DND-41 (cell line): ENCODE results near the gene PCMTD2.

ENCODE experiments used
- CTCF ChIP-seq: IDR thresholded peaks from 2 replicates; pipeline ENCODE4 v1.5.1; 2012; ENCODE audit warnings: borderline replicate concordance, low read length, moderate library complexity, mild to moderate bottlenecking; ENCODE audit not compliant: poor library complexity, severe bottlenecking; ENCODE audit errors: extremely low read depth
- EZH2 ChIP-seq: IDR thresholded peaks from 3 replicates; pipeline ENCODE4 v1.6.1; 2012; ENCODE audit warnings: borderline replicate concordance, low read depth, mild to moderate bottlenecking, moderate library complexity, low read length, inconsistent platforms; ENCODE audit not compliant: severe bottlenecking

DNA sequence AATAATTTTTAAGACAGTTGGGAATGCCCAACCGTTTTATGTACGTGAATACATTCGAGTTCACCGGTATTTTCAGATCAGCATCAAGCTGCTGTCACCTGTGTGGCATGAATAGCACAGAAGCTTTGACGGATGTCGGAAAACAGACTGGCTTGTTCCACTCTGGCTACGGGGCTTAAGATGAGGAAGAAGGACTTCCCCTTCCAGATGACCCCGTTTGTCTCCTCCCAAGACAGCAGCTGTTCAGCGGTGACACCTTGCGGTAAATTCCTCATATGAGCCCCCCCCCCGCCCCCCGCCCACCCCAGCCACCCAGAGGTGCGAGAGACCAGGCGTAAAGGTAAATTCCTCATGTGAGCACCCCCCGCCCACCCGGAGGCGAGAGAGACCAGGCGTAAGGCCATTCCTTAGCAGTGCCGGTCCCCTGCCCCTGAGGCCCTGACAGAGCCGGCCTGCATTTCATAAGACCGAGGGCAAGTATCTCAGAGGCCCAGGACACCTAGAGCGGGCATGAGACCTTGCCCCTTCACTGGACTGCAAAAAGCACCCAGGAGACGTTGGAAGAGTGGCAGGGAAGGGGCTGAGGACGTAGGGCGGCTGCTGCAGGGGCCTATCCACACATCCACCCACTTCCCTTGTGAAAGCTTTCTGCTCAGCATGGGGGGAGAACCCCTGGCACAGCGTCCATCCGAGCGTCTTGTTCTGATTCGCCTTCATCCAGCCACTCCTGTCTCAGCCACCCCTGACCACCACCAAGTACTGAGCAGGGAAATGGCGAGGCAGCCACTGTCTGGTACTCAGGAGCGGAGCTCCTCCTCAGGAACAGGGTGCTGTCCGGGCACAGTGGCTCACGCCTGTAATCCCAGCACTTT is 7.3 kb upstream of the PCMTD2 start:
- TF ChIP-seq CTCF (no peak), EZH2 (no peak)
